Amniotic epithelial cell (primary cell): Measurements from ENCODE around the gene KCTD4.
A peak's percentile ranks its signal among the peaks of the same experiment; 100 is the strongest.
"Not testable (repeated sequence)": the region's sequence is repeated elsewhere in the genome, so short reads cannot be mapped to it uniquely, and the experiment has no call there.

Source experiments
- DNase-seq: peaks from one replicate; pipeline ENCODE4 v3.0.0-alpha.2; 2010; ENCODE audit warnings: low read depth

Gene KCTD4

DNA sequence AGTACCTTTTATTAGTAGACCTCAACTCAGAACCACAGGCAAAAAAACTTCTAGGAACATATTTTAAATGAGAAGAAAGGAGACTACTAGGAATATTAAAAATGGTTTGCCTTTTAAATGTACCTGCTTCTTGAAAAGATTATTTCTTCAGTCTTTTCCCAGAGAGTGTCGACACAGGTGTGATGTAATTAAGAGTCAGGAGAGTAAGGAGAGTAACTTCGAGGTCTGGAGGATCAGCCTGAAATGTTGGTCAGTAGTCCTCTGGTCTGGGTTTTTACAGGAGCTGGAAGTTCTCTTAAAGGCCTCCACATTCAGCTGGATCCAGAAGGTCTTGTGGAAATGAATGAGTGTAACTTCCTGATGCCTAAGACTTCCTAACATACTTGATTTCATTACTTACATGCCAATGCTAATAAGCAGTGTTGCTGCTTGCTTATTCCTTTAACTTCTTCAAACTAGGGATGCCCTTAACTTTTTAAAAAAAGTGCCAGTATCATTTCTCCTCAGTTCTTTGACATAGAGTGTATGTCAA lies at the start of gene KCTD4:
KCTD4 (minus strand) TSS at position 345 of the 532 bp plus-strand sequence. CDS start 6,478 bp downstream, outside the sequence.
- DNase-seq: peak; percentile 47

- DNase-seq: no peak
Observed at GRCh38 chr13:45249662-45250061, 48.8 kb upstream of the KCTD4 start.

- DNase-seq: not testable (repeated sequence)
Observed at GRCh38 chr13:45244736-45245135, 43.9 kb upstream of the KCTD4 start.

GRCh38 chr13:45243077-45243476 lies 42.2 kb upstream of the KCTD4 start:
- DNase-seq: no peak

- DNase-seq: no peak
Observed at GRCh38 chr13:45242524-45242923, 41.7 kb upstream of the KCTD4 start.

- DNase-seq: peak; percentile 63
Observed at GRCh38 chr13:45242070-45242469, 41.2 kb upstream of the KCTD4 start.

GRCh38 chr13:45240143-45240542 lies 39.3 kb upstream of the KCTD4 start:
- no peak for DNase-seq

DNA sequence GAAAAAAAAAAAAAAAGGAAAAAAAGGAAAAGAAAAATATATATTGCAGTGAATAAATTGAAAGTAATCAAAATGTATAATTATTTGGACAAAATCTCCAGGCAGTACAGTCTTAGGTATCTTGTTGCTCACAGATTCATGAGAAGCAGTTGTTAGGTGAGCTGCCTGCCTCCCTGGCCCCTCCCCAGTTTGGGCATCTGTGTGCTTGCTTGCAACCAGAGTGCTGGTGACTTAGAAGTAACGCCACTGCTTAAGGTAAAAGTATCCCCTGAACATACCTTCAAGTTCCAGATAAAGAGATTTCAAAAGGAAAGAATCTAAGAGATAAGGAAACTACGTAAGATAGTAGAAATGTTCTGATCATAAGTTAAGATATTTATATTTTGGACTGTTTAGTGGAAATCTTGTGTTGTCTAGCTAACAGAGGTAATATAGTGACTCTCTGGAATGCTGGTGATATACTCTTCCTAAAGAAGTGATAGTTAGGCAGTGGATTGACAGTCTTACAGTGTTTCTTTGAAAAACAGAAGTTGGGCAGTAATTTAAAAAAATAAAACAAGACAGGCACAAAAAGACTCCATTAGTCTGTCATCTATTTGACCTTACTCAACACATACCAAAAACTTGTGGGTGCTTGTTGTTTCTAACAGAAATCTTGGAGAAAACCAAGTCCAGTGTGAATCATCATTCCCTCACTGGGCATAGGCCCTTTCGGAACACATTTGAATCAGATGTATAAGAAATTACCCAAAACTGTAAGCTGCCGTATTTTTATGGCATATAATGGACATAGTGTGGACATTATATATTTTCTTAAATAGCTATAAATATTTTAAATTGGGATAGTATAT lies 38.3 kb upstream of the KCTD4 start:
- DNase-seq: peak; percentile 73

DNA sequence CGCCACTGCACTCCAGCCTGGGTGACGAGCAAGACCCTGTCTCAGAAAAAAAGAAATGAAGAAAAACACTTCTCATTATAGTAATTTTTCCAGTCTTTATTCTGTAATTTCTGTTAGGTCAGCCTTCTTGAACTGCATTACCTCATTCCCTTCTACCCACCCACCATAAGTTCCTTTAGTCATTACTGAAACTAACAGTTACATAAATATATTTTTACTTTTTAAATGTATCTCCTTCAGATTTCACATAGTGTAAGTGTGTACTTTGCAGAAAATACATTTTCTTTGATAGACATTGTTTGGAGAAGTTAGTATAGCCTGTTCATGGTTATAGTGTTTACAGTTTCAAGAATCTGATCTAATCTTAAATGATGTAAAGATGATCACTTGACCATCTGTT lies 31.7 kb upstream of the KCTD4 start:
- no peak for DNase-seq

GRCh38 chr13:45231722-45232121 lies 30.9 kb upstream of the KCTD4 start:
- peak; percentile 54 for DNase-seq

DNA sequence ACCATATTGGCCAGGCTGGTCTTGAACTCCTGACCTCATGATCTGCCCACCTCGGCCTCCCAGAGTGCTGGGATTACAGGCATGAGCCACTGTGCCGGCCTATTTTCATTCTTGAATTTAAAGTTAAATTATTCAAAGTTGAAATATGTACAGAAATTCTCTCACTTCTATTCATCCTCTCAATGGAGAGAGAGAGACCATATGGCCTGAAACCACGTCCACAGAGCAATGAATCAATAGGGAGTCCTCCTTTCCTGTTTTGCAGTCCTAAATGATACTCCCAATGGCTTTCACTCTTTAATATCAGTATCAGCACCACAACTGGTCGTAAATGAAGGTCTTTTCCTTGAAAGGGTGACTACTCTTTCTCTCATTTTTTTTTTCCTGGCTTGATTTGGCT lies 30.5 kb upstream of the KCTD4 start:
- no peak for DNase-seq

DNA sequence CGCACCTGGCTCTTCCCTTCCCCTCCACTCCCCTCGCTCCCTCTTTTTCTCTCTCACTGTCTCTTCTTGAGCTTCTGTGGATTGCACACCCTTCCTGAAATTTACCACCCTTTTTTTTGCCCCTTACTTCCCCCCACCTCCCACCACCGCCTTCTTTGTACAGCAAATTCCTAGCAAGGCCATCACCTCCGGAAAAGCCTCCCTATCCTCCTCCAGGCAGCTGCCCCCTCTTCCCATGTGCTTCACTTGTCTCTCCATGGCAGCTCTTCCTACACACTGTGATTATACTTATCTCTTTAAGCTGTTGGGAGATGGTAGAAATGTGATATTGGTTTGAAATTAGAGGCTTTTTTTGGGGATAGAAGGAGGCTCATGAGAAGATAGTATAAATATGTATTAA lies 28.3 kb upstream of the KCTD4 start:
- peak; percentile 33 for DNase-seq

- DNase-seq: no peak
Observed at GRCh38 chr13:45228002-45228401, 27.2 kb upstream of the KCTD4 start.

DNA sequence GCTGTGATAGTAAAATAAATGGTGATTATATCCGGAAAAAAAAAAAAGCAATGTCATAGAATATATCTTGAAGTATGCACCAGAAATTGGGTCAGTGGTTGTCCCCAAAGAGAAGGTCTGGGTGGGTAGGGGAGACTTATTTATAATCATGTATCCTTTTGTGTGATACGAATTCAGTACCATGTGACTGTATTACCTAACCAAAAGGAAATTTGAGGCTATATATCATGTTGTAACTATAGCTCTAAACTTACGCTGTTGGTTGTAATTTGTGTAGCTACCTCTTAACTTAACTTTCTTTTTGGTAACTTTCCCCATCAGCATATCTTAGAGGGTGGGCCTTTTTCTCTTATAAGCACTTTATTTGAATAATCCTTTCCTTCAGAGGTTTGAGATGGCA lies 25.2 kb upstream of the KCTD4 start:
- DNase-seq: no peak

DNA sequence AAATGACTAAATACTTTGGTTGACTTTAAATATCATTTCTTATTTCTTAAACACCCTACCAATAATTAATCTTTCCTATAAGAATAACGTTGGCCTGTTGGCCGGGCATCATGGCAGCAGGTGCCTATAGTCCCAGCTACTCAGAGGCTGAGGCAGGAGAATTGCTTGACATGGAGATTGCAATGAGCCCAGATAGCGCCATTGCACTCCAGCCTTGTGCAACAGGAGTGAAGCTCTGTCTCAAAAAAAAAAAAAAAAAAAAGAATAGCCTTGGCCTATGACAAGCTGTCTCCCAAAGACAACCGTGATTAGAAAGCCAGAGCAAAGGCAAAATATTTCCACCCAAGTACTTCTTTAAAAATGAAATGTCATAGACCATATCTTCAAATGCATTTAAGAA lies 24.5 kb upstream of the KCTD4 start:
- DNase-seq: no peak

GRCh38 chr13:45224176-45224575 lies 23.3 kb upstream of the KCTD4 start:
- DNase-seq: no peak

DNA sequence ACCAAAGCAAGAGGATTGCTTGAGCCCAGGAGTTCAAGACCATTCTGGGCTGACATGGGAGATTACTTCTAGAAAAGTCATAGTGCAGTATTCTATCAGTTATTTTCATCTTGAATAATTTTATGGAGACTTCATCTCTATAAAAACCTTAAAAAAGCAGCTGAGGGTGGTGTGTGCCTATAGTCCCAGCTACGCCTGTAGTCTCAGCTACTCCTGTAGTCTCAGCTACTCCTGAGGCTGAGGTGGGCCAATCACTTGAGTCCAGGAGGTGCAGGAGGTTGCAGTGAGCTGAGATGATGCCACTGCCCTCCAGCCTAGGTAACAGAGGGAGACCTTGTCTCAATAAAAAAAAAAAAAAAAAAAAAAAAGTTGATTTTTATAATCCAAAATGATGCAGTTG lies 22.1 kb upstream of the KCTD4 start:
- DNase-seq: no peak

DNA sequence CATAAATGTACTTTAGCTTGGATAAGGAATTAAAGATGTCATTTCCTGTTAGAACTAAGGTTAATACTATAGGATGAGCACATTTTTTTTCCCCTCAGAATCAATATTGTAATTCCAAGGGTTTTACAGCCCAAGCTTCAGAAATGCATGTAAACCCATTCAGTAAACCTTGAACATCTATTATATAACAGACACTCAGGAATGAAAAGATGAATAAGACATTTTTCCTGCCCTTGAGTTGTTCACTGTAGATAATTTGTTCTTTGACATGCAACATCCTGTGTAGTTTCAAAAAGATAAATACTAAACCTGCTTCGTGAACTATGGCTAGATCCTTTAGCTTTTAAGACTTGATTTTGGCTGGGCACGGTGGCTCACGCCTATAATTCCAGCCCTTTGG lies 21.7 kb upstream of the KCTD4 start:
- no peak for DNase-seq

- no peak for DNase-seq
Observed at GRCh38 chr13:45220403-45220802, 19.6 kb upstream of the KCTD4 start.

- no peak for DNase-seq
Observed at GRCh38 chr13:45219938-45220375, 19.1 kb upstream of the KCTD4 start.

DNA sequence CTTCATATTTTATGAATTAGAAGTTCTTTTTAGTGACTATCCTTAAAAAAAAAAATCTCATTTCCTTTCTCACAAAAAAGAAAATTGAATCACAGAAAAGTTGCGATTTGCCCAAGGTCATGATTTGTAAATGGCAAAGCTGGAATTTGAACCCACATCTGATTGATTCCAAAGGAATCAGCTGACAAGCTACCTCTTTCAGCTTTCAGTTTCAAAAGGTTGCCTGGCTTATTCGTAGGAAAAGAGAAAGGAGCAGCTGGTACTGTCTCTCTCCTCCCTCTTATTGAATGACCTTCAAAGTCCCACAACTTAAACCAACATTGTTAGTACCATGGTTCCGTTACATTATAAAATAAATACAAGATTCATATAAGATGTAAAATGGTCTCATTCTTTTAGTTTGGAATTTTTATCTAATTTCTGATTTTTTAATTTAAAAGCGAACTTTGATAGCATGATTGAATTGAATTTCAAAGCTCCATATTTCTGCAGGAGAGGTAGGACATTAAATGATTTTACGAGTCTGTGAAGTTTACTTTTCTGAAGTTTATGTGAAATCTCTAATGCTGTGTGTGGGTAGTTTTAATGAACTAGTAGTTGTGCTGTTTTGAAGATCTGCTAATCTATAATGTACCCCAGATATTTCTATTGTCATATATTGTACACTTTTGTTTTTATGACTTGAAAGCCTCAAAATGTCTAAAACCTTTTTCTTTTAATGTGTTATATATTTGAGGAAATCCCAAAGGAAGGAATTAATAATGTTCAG lies 18.5 kb upstream of the KCTD4 start:
- DNase-seq: no peak

- no peak for DNase-seq
Observed at GRCh38 chr13:45218689-45219088, 17.8 kb upstream of the KCTD4 start.

- DNase-seq: no peak
Observed at GRCh38 chr13:45216193-45216592, 15.3 kb upstream of the KCTD4 start.
